Stomach (tissue), 9 donors: Measurements from ENCODE around the gene SLF1. TPM values are rescaled to one million over a fixed set of nuclear protein-coding genes. Genes with fewer than 3 reads are reported as not detected.

Experiments
- DNase-seq, 2 donors: peaks; one replicate each; pipeline versions ENCODE4 v3.0.0 to v3.0.0-alpha.2; 2013 to 2019
- H3K27ac ChIP-seq, 5 donors: fragments of 200-600 bp in 4 of 5; sonication (generic) in 4 of 5; one replicate each; pipeline ENCODE4 v1.5.1; 2013 to 2019; ENCODE audit warnings: mild to moderate bottlenecking in 1 of 5, moderate library complexity in 1 of 5
- H3K27me3 ChIP-seq, 3 donors: fragments of 200-600 bp; sonication (generic); one replicate each; pipeline ENCODE4 v1.5.1; 2017 to 2019; ENCODE audit warnings: mixed run types in 1 of 3
- H3K36me3 ChIP-seq, 4 donors: fragments of 200-600 bp; sonication (generic); 1 replicate in 3 of 4; 2 replicates in 1 of 4; pipeline ENCODE4 v1.5.1; 2016 to 2019
- H3K4me1 ChIP-seq, 4 donors: fragments of 200-600 bp; sonication (generic); one replicate each; pipeline ENCODE4 v1.5.1; 2016 to 2019
- H3K4me3 ChIP-seq, 4 donors: fragments of 200-600 bp; sonication (generic) in 3 of 4; one replicate each; pipeline ENCODE4 v1.5.1; 2016 to 2019; ENCODE audit warnings: mild to moderate bottlenecking in 1 of 4
- H3K9me3 ChIP-seq, 4 donors: fragments of 200-600 bp; sonication (generic); one replicate each; pipeline ENCODE4 v1.5.1; 2016 to 2019
- EP300 ChIP-seq: sonication (generic); formaldehyde crosslinking; IDR thresholded peaks from one replicate; pipeline ENCODE4 v1.6.1; 2017; ENCODE audit warnings: antibody characterized with exemption
- POLR2A ChIP-seq, 4 donors: fragments of 450-650 bp; IDR thresholded peaks; one replicate each; pipeline ENCODE4 v1.6.1; 2016; ENCODE audit warnings: antibody characterized with exemption in 4 of 4, control low read depth in 2 of 4, mild to moderate bottlenecking in 1 of 4, moderate library complexity in 1 of 4
- POLR2AphosphoS5 ChIP-seq, 3 donors: sonication (generic); formaldehyde crosslinking; IDR thresholded peaks; one replicate each; pipeline ENCODE4 v1.6.1; 2016; ENCODE audit warnings: antibody characterized with exemption in 3 of 3
- WGBS, 5 donors: extraction: QIAGEN DNeasy Blood & Tissue Kit in 3 of 5; methylation state at CpG; one replicate each; pipeline versions ENCODE4 v1.1.5 to v1.1.7; 2013 to 2018; 5-methylcytosine and 5-hydroxymethylcytosine counted together
- intact Hi-C: fragments of 100-400 bp; cut with DNase I; formaldehyde crosslinking; loops from one replicate; pipeline ENCODE4 v1.15.1; 2023; ENCODE audit warnings: low total_unique reads
- polyA plus RNA-seq, 3 donors: library from polyadenylated mRNA; stranded (reverse); fragments of 200-250 nt; gene quantifications; one replicate each; pipeline ENCODE4 v1.2.3, GENCODE V29; 2013
- total RNA-seq, 5 donors: library from RNA; depleted of rRNA; stranded (reverse); fragments of >200 nt; gene quantifications; one replicate each; pipeline versions ENCODE4 v1.1.0 to v1.2.3, GENCODE V29; 2014 to 2016
- TF ChIP-seq, protein P1 (sequence below), 7 experiments: fragments of 450-650 bp in 4 of 7; fragments of 200-600 bp in 3 of 7; sonication (generic) in 3 of 7; IDR thresholded peaks; one replicate each; pipeline ENCODE4 v1.5.1; 2016 to 2019; ENCODE audit warnings: antibody characterized with exemption in 7 of 7, control low read depth in 2 of 7, mild to moderate bottlenecking in 1 of 7
- donor health status: healthy with polysubstance abuse.
- donor health status: Bipolar disorder and iron deficiency.
- donor health status: healthy.

Gene SLF1
- total and polyA plus RNA-seq, 8 donors = 0.58 to 53.1 (median 5.2) TPM

GRCh38 chr5:94640176-94640575 lies 21.7 kb downstream of the SLF1 start:
- Histone ChIP-seq H3K4me3 (no peak overlapping the region), H3K4me1 (no peaks in the 10 kb centered on the region), H3K9me3 (peaks cover 0 to 31% (median 7%) of the 10 kb centered on the region in 4 donors), H3K27me3 (no peaks in the 10 kb centered on the region), H3K36me3 (peaks cover 0 to 29% (median 24%) of the 10 kb centered on the region in 4 donors), H3K27ac (no peak overlapping the region)
- no peak for DNase-seq
- WGBS, 5 donors = 93 to 99% (median 97%) methylated on average over 3 of the region's 3 CpGs
- TF ChIP-seq, protein P1, sequence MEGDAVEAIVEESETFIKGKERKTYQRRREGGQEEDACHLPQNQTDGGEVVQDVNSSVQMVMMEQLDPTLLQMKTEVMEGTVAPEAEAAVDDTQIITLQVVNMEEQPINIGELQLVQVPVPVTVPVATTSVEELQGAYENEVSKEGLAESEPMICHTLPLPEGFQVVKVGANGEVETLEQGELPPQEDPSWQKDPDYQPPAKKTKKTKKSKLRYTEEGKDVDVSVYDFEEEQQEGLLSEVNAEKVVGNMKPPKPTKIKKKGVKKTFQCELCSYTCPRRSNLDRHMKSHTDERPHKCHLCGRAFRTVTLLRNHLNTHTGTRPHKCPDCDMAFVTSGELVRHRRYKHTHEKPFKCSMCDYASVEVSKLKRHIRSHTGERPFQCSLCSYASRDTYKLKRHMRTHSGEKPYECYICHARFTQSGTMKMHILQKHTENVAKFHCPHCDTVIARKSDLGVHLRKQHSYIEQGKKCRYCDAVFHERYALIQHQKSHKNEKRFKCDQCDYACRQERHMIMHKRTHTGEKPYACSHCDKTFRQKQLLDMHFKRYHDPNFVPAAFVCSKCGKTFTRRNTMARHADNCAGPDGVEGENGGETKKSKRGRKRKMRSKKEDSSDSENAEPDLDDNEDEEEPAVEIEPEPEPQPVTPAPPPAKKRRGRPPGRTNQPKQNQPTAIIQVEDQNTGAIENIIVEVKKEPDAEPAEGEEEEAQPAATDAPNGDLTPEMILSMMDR (IDR thresholded peaks at IDR 0.05) = no peak
- no peak for TF ChIP-seq POLR2AphosphoS5 (IDR thresholded peaks at IDR 0.05)
- TF ChIP-seq EP300 = no peak
- no peak for TF ChIP-seq POLR2A (IDR thresholded peaks at IDR 0.05)
- intact Hi-C loops = no loop called here

GRCh38 chr5:94645053-94645452 lies 26.6 kb downstream of the SLF1 start:
- intact Hi-C loops = no loop called here
- Histone ChIP-seq H3K4me1 (no peaks in the 10 kb centered on the region), H3K36me3 (peaks cover 0 to 36% (median 23%) of the 10 kb centered on the region in 4 donors), H3K4me3 (no peak overlapping the region), H3K27ac (no peak overlapping the region), H3K9me3 (peaks cover 0 to 10% (median 5%) of the 10 kb centered on the region in 4 donors), H3K27me3 (no peaks in the 10 kb centered on the region)
- no peak for DNase-seq
- TF ChIP-seq POLR2A (IDR thresholded peaks at IDR 0.05) (no peak), EP300 (no peak), POLR2AphosphoS5 (IDR thresholded peaks at IDR 0.05) (no peak)
- TF ChIP-seq, protein P1 (IDR thresholded peaks at IDR 0.05) = no peak
- 89 to 94% (median 94%) methylated on average over 3 of the region's 3 CpGs for WGBS, 5 donors

DNA sequence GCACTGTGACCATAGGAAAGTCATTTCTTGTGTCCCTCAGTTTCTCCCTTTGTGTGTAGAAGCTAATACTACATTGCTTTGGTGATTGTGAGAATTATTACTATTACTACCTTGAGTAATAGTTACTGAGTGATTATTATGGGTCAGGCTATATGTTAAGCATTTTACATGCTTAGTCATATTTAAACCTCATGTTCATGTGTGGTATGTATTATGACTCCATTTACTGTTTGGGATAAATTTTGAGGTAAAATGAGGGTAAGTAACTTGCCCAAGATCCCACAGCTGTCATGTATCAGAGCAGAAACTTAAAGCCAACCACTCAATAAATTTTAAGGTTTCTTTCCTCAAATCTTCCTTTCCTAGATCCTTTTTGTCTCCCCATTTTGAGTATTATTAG lies 28.3 kb downstream of the SLF1 start:
- no peak overlapping the region for H3K4me3 ChIP-seq
- H3K36me3 ChIP-seq = peaks cover 0 to 27% (median 14%) of the 10 kb centered on the region in 4 donors
- H3K27me3 ChIP-seq = no peaks in the 10 kb centered on the region
- intact Hi-C loops = no loop called here
- no peak overlapping the region for H3K27ac ChIP-seq
- no peaks in the 10 kb centered on the region for H3K9me3 ChIP-seq
- DNase-seq = no peak
- TF ChIP-seq POLR2AphosphoS5 (IDR thresholded peaks at IDR 0.05) = no peak
- TF ChIP-seq, protein P1 (IDR thresholded peaks at IDR 0.05) = no peak
- no peak for TF ChIP-seq EP300
- no peak for TF ChIP-seq POLR2A (IDR thresholded peaks at IDR 0.05)
- no peaks in the 10 kb centered on the region for H3K4me1 ChIP-seq

DNA sequence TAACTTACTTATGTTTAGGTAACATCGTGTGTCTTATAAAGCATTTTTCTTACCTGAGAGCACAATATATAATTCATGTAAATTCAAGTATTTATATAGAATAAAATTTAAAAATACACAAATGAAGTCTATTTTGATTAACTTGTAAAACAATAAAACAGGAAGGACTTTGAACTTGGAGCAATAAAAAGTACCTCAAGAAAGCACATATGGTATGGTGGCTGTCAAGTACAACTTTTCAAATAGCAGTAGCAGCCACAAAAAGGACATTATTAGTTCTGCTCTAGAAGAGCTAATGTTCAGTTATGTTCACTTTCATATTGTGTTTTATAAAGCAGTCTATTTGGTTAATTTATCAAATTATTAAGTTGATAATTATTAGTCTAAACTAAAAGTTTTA lies 31.4 kb downstream of the SLF1 start:
- Histone ChIP-seq H3K4me3 (no peak overlapping the region), H3K27me3 (no peaks in the 10 kb centered on the region), H3K4me1 (no peaks in the 10 kb centered on the region), H3K9me3 (peaks cover 0 to 5% (median under 1%) of the 10 kb centered on the region in 4 donors), H3K27ac (no peak overlapping the region), H3K36me3 (peaks cover 0 to 28% (median 28%) of the 10 kb centered on the region in 4 donors)
- DNase-seq = no peak
- intact Hi-C loops = no loop called here
- WGBS, 5 donors = 92 to 100% (median 94%) methylated on average over 1 of the region's 1 CpG
- no peak for TF ChIP-seq POLR2AphosphoS5 (IDR thresholded peaks at IDR 0.05)
- no peak for TF ChIP-seq EP300
- TF ChIP-seq POLR2A (IDR thresholded peaks at IDR 0.05) = no peak
- TF ChIP-seq, protein P1 (IDR thresholded peaks at IDR 0.05) = no peak
